ENCODE results near the gene COPZ1.
"Not testable (repeated sequence)": the region's sequence is repeated elsewhere in the genome, so short reads cannot be mapped to it uniquely, and the experiment has no call there.

The COPZ1 gene, protein sequence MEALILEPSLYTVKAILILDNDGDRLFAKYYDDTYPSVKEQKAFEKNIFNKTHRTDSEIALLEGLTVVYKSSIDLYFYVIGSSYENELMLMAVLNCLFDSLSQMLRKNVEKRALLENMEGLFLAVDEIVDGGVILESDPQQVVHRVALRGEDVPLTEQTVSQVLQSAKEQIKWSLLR

GRCh38 chr12:54324617-54325441 lies at the start of gene COPZ1:
Gene COPZ1 (plus strand): TSS chr12:54325131. CDS start chr12:54325164, 33 bp downstream.
- DNase-seq (ENCODE audit: low read depth) = peak; percentile 99

DNA sequence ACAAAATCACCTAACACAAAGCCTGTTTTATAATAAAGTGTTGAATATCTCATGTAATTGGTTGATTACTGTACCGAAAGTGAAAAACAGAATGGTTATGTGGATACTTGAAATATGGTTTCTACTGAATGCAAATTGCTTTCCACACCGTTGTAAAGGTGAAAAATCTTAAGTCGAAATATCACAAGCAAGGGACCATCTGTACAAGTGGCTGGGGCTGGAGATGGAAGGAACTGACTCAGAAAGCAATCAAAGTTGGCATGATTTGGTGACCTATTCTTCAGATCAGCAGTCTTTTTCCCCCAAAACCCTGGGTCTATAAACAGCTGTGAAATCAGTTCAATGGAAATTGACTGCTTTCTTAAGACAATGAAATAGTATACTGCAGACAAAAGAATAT lies 48.6 kb upstream of the COPZ1 start:
- no peak for DNase-seq (ENCODE audit: low read depth)

DNA sequence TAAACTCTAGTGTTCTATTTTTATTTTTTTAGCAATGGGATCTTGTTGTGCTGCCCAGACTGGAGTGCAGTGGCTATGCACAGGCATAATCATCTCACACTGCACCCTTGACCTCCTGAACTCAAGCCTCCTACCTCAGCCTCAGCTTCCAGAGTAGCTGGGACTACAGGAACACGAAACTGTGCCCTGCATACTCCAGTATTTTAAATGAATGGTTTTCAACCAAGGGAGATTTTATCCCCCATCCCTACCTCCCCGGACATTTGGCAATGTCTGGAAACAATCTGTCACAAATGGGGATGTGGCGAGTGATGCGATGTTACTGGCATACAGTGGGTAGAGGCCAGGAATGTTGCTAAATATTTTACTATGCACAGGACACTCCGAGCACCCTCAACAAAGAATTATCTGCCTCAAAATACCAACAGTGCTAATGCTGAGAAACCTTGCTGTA lies 47.1 kb upstream of the COPZ1 start:
- DNase-seq (ENCODE audit: low read depth) = no peak

GRCh38 chr12:54279227-54279631 lies 45.7 kb upstream of the COPZ1 start:
- DNase-seq (ENCODE audit: low read depth) = no peak

- peak; percentile 100 for DNase-seq (ENCODE audit: low read depth)
Observed at GRCh38 chr12:54279632-54280467, 45.1 kb upstream of the COPZ1 start, which contains the start of gene CBX5. Gene CBX5 (minus strand): TSS chr12:54280122. CDS start chr12:54257650, 22,472 bp downstream.

- DNase-seq (ENCODE audit: low read depth) = peak; percentile 100
Observed at GRCh38 chr12:54280468-54281260, 44.3 kb upstream of the COPZ1 start, which contains the start of gene HNRNPA1. Gene HNRNPA1 (plus strand): TSS chr12:54280726. CDS start chr12:54280808, 82 bp downstream.

- not testable (repeated sequence) for DNase-seq (ENCODE audit: low read depth)
Observed at GRCh38 chr12:54281261-54281638, 43.7 kb upstream of the COPZ1 start.

DNA sequence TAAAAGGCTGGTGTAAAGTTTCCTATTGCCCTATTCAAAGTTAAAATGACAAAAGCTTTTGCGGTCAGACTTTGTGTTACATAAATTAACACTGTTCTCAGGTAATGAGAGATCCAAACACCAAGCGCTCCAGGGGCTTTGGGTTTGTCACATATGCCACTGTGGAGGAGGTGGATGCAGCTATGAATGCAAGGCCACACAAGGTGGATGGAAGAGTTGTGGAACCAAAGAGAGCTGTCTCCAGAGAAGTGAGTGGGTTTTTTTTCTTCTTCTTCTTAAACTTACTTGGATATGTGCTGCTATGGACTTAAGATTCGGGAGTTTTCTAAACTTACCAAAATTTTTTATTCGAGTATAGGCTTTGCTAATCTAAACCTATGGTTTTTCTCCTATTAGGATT lies 43.2 kb upstream of the COPZ1 start:
- not testable (repeated sequence) for DNase-seq (ENCODE audit: low read depth)

- DNase-seq (ENCODE audit: low read depth) = no peak
Observed at GRCh38 chr12:54282949-54283593, 41.9 kb upstream of the COPZ1 start.

DNA sequence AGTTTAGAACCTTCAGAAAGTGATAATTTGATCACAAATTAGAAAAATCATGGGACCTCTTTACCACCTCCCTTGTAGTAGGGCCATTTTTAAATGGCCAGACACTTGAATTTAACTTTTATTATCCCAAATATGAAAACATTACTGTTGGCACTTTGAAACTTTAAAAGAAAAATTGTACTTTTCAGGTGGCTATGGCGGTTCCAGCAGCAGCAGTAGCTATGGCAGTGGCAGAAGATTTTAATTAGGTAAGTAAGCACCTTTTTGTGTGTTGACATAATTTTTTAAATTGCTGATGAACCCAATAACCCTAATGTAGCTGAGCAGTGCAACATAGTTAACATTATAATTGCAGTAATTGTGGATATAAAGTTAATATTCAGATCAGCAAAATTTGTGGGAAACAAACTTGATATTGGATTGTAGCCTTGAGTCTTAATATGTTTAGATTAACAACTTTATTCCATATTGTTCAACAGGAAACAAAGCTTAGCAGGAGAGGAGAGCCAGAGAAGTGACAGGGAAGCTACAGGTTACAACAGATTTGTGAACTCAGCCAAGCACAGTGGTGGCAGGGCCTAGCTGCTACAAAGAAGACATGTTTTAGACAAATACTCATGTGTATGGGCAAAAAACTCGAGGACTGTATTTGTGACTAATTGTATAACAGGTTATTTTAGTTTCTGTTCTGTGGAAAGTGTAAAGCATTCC lies 40.7 kb upstream of the COPZ1 start:
- DNase-seq (ENCODE audit: low read depth) = not testable (repeated sequence)

GRCh38 chr12:54285150-54286041 lies 39.5 kb upstream of the COPZ1 start:
- DNase-seq (ENCODE audit: low read depth) = no peak

DNA sequence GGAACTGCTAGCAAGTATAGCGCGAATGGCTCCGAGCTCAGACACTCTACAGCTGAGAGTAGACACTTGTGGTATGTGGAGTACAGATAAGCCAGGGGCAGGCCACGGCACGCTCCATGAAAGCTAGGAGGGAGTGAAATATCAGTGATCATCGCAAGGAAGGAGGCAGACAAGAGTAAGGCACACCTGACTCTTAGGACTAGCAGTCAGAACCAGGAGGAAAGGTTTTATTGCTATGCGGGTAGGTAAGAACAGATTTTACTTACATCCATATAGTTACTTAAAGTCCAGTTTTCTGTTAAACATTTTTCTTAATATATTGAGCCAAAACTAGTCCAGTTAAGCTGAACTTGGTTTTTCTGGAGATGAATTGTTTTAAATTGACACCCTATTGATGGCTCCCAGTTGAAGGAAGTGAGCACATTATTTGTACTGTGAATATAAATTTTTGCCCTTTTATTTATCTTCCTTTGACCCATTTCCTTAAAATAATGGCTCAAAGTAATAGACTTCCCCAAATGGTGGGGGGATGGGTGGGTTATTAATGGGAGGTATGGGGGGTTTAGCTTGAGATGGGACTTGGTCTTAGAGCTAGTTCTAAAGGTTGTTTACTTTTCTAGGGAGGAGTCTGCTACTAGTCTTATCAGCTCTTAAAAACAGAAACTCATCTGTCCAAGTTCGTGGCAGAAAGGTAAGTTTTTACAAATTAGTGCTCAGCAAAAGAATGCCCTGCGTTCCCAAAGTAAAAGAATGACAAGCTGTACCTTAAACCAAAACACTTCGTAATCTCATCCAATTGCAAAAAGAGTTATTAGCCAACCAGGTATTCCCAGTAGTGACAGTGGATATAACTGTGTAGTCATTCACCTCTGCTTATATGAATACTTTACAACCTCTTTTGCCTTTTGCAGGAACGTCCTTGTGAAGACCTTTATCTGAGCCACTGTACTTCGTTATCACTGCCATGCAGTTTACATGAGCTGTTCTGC lies 38.6 kb upstream of the COPZ1 start:
- DNase-seq (ENCODE audit: low read depth) = no peak

DNA sequence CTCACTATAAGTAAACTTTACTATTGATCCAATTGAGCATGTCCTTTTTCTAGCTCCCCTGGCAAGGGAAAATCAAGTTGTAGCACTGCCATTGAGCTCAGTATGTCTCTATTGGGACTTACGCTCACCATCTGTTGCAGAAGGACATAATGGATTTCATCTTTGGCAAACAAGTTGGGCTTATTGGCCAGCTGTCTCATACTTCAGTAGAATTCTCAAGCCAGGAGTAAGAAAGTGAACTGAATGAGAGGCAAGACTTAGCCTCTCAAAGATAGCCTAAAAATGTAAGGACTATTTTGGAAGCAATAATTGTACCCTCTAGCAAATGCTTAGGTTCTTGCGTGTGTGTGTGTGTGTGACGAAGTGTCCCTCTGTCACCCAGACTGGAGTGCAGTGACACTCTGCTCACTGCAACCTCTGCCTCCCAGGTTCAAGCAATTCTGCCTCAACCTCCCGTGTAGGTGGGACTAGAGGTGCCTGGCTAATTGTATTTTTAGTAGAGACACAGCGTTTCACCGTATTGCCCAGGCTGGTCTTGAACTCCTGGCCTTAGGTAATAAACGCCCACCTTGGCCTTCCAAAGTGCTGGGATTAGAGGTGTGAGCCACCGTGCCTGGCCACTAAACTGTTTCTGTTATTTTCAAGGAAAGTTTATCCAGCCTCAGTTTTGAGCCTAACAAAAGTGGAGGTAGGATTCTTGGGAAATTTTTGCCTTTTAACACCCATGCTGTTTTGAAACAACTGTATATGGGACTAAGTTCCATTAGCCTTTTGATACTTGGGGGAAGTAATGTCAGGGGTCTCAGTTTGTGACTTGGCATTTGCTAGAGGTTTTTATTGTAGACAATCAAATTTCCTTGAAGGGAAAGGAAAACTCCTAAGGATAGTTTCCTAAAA lies 37.4 kb upstream of the COPZ1 start:
- DNase-seq (ENCODE audit: low read depth) = no peak

DNA sequence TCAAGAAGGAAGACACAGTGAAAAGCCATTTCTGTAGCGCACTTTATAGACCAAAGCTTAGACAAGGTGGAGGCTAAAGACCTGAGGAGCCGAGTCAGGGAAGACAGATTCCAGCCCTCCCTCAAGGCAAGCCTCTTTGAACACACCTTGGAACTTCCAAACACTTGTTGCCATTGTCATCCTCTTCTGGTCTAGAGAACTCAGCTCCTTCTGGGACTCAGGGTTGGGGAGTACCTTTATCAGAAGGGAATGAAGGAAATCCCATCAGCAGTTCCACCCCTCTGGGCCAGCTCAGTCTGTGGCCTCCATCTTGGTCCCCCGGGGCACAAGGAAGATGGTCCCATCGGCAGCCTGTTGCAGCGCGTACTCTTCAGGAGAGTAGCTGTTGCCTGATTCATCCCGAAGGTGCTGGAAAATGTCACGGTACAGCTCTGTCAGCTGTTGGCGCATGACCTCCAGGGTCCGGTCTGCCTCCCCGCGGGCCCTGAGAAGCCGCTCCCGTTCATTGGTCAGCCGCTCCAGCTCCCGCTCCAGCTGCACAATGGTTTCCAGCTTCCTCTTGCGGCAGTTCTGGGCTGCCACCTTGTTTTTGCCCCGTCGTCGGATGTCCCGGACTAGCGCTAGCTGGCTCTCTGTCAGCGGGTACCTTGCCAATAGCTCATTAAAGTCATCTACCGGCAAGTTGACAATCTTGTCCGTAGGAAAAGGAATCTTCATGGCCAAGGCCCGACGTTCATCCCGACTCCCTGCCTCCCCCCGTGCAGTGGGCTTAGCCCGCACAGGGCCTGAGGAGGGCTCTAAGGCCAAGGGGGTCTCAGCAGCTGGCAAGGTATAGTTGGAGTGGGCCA lies 32.6 kb upstream of the COPZ1 start:
- no peak for DNase-seq (ENCODE audit: low read depth)

GRCh38 chr12:54292931-54293241 lies 32.0 kb upstream of the COPZ1 start:
- DNase-seq (ENCODE audit: low read depth) = no peak
